Measurements from ENCODE around the gene NTSR1. TPM values are rescaled to one million over a fixed set of nuclear protein-coding genes. Genes with fewer than 3 reads are reported as not detected.

The NTSR1 gene
- total RNA-seq, 1 experiment from 2014 or later: 4.5 TPM

- no peak overlapping the region for H3K27ac Mint-ChIP-seq (ENCODE audit: low read depth, unreplicated experiment)
- CTCF ChIA-PET: interaction anchor here (0.6 to 2.1 kb wide), 7 partner anchors 18 to 178 kb away, joined by 3 to 6 read pairs (median 4); no protein-coding TSS in a partner anchor
- H3K4me1 Mint-ChIP-seq (ENCODE audit: insufficient read depth, unreplicated experiment): peaks cover 8% of the 10 kb centered on the region
- no peak for DNase-seq (ENCODE audit: unreplicated experiment)
- TF ChIP-seq, protein P1, sequence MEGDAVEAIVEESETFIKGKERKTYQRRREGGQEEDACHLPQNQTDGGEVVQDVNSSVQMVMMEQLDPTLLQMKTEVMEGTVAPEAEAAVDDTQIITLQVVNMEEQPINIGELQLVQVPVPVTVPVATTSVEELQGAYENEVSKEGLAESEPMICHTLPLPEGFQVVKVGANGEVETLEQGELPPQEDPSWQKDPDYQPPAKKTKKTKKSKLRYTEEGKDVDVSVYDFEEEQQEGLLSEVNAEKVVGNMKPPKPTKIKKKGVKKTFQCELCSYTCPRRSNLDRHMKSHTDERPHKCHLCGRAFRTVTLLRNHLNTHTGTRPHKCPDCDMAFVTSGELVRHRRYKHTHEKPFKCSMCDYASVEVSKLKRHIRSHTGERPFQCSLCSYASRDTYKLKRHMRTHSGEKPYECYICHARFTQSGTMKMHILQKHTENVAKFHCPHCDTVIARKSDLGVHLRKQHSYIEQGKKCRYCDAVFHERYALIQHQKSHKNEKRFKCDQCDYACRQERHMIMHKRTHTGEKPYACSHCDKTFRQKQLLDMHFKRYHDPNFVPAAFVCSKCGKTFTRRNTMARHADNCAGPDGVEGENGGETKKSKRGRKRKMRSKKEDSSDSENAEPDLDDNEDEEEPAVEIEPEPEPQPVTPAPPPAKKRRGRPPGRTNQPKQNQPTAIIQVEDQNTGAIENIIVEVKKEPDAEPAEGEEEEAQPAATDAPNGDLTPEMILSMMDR (IDR thresholded peaks at IDR 0.05; ENCODE audit: unreplicated experiment): no peak
- no TSS peak for BruUV-seq (replicated peaks)
- peaks cover 31% of the 10 kb centered on the region for H3K36me3 Mint-ChIP-seq (ENCODE audit: insufficient read depth, unreplicated experiment)
- H3K27me3 Mint-ChIP-seq (ENCODE audit: insufficient read depth, unreplicated experiment): no peaks in the 10 kb centered on the region
- H3K9me3 Mint-ChIP-seq (ENCODE audit: unreplicated experiment): no peaks in the 10 kb centered on the region
- POLR2A ChIA-PET: interaction anchor here (1.4 kb wide), 1 partner anchor 10 kb away, joined by 4 read pairs; no protein-coding TSS in a partner anchor
- intact Hi-C loops (cut with micrococcal nuclease): no loop called here
- no peak overlapping the region for H3K4me3 Mint-ChIP-seq (ENCODE audit: unreplicated experiment)
Measured at GRCh38 chr20:62674370-62674769, 34.3 kb upstream of the NTSR1 start.

GRCh38 chr20:62675156-62675876 is 33.3 kb upstream of the NTSR1 start:
- Mint-ChIP-seq H3K4me3 (ENCODE audit: unreplicated experiment) (no peak overlapping the region), H3K36me3 (ENCODE audit: insufficient read depth, unreplicated experiment) (peaks cover 21% of the 10 kb centered on the region), H3K4me1 (ENCODE audit: insufficient read depth, unreplicated experiment) (peaks cover 8% of the 10 kb centered on the region), H3K27me3 (ENCODE audit: insufficient read depth, unreplicated experiment) (no peaks in the 10 kb centered on the region), H3K9me3 (ENCODE audit: unreplicated experiment) (peaks cover 9% of the 10 kb centered on the region), H3K27ac (ENCODE audit: low read depth, unreplicated experiment) (no peak overlapping the region)
- ChIA-PET CTCF (interaction anchor here (0.6 to 1.8 kb wide), 4 partner anchors 29 to 179 kb away, joined by 3 to 5 read pairs (median 4); no protein-coding TSS in a partner anchor), POLR2A (interaction anchor here (0.7 to 1.4 kb wide), 3 partner anchors 9 to 779 kb away, joined by 3 to 4 read pairs (median 3); no protein-coding TSS in a partner anchor)
- TF ChIP-seq, protein P1 (IDR thresholded peaks at IDR 0.05; ENCODE audit: unreplicated experiment): no peak
- no peak for DNase-seq (ENCODE audit: unreplicated experiment)
- intact Hi-C loops (cut with micrococcal nuclease): no loop called here
- no TSS peak for BruUV-seq (replicated peaks)

- no peak for DNase-seq (ENCODE audit: unreplicated experiment)
- Mint-ChIP-seq H3K27ac (ENCODE audit: low read depth, unreplicated experiment) (no peak overlapping the region), H3K4me3 (ENCODE audit: unreplicated experiment) (no peak overlapping the region), H3K27me3 (ENCODE audit: insufficient read depth, unreplicated experiment) (no peaks in the 10 kb centered on the region), H3K4me1 (ENCODE audit: insufficient read depth, unreplicated experiment) (peaks cover 8% of the 10 kb centered on the region), H3K36me3 (ENCODE audit: insufficient read depth, unreplicated experiment) (peaks cover 16% of the 10 kb centered on the region), H3K9me3 (ENCODE audit: unreplicated experiment) (peaks cover 9% of the 10 kb centered on the region)
- intact Hi-C loops (cut with micrococcal nuclease): no loop called here
- ChIA-PET CTCF (interaction anchor here (0.6 kb wide), 1 partner anchor 29 kb away, joined by 3 read pairs; no protein-coding TSS in a partner anchor), POLR2A (interaction anchor here (0.8 kb wide), 1 partner anchor 10 kb away, joined by 3 read pairs; no protein-coding TSS in a partner anchor)
- TF ChIP-seq, protein P1 (IDR thresholded peaks at IDR 0.05; ENCODE audit: unreplicated experiment): no peak
- no TSS peak for BruUV-seq (replicated peaks)
Measured at GRCh38 chr20:62675877-62676260, 32.8 kb upstream of the NTSR1 start.

DNA sequence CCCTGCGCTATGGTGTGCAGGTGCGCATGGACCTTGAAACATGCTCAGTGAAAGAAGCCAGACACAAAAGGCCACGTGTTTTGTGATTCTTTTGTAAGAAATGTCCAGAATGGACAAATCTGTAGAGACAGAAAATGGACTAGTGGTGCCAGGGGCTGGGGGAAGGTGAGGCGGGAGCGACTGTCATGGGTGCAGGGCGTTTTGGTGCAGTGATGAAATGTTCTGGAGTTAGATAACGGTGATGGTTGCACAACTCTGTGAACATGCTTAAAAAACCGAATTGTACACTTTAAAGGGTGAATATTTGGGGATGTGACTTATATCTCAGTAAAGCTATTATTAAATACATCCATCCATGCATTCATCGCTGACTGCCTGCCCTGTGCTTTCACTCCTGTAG is 31.7 kb upstream of the NTSR1 start:
- H3K27me3 Mint-ChIP-seq (ENCODE audit: insufficient read depth, unreplicated experiment): no peaks in the 10 kb centered on the region
- no TSS peak for BruUV-seq (replicated peaks)
- peaks cover 8% of the 10 kb centered on the region for H3K4me1 Mint-ChIP-seq (ENCODE audit: insufficient read depth, unreplicated experiment)
- intact Hi-C loops (cut with micrococcal nuclease): no loop called here
- POLR2A ChIA-PET: no interaction called here
- CTCF ChIA-PET: interaction anchor here (0.6 to 1.0 kb wide), 2 partner anchors 132 to 177 kb away, joined by 3 read pairs; no protein-coding TSS in a partner anchor
- H3K9me3 Mint-ChIP-seq (ENCODE audit: unreplicated experiment): peaks cover 9% of the 10 kb centered on the region
- TF ChIP-seq, protein P1 (IDR thresholded peaks at IDR 0.05; ENCODE audit: unreplicated experiment): no peak
- no peak for DNase-seq (ENCODE audit: unreplicated experiment)
- no peak overlapping the region for H3K4me3 Mint-ChIP-seq (ENCODE audit: unreplicated experiment)
- H3K27ac Mint-ChIP-seq (ENCODE audit: low read depth, unreplicated experiment): no peak overlapping the region
- peaks cover 11% of the 10 kb centered on the region for H3K36me3 Mint-ChIP-seq (ENCODE audit: insufficient read depth, unreplicated experiment)

All from MCF 10A (cell line).